Measurements from ENCODE around the gene P2RX7. TPM values are rescaled to one million over a fixed set of nuclear protein-coding genes. Genes with fewer than 3 reads are reported as not detected.
A peak's percentile ranks its signal among the peaks of the same experiment; 100 is the strongest.
"Not testable (repeated sequence)": the region's sequence is repeated elsewhere in the genome, so short reads cannot be mapped to it uniquely, and the experiment has no call there.

Gene P2RX7
- total RNA-seq, 1 donor = 4.0 TPM

- H3K9me3 ChIP-seq (ENCODE audit: low read depth, low read length) = no peaks in the 10 kb centered on the region
- no peak for TF ChIP-seq CTCF (IDR thresholded peaks at IDR 0.05; ENCODE audit: extremely low read depth, low read depth, low read length)
- no peaks in the 10 kb centered on the region for H3K79me2 ChIP-seq (ENCODE audit: insufficient read depth, low read length)
- DNase-seq (ENCODE audit: insufficient read length, low spot score, missing footprints) = no peak
- H3K27me3 ChIP-seq (ENCODE audit: insufficient read depth, low read length) = no peaks in the 10 kb centered on the region
- H3K4me3 ChIP-seq (ENCODE audit: insufficient read depth, low read length) = no peak overlapping the region
- no peak overlapping the region for H3K27ac ChIP-seq (ENCODE audit: low read depth, low read length)
- no peak overlapping the region for H2AFZ ChIP-seq (ENCODE audit: low read length)
- no peak overlapping the region for H3K4me2 ChIP-seq (ENCODE audit: insufficient read depth, low read length)
- H4K20me1 ChIP-seq (ENCODE audit: insufficient read depth, low read length) = no peaks in the 10 kb centered on the region
- no peaks in the 10 kb centered on the region for H3K4me1 ChIP-seq (ENCODE audit: insufficient read depth, low read length)
- H3K36me3 ChIP-seq (ENCODE audit: insufficient read depth, low read length) = no peaks in the 10 kb centered on the region
These were observed 70.8 kb downstream of the P2RX7 start for GRCh38 chr12:121203482-121203881.

- H3K27me3 ChIP-seq (ENCODE audit: insufficient read depth, low read length) = no peaks in the 10 kb centered on the region
- H3K4me1 ChIP-seq (ENCODE audit: insufficient read depth, low read length) = peaks cover under 1% of the 10 kb centered on the region
- DNase-seq (ENCODE audit: insufficient read length, low spot score, missing footprints) = no peak
- H3K9me3 ChIP-seq (ENCODE audit: low read depth, low read length) = no peaks in the 10 kb centered on the region
- TF ChIP-seq CTCF (IDR thresholded peaks at IDR 0.05; ENCODE audit: extremely low read depth, low read depth, low read length) = no peak
- no peak overlapping the region for H3K4me2 ChIP-seq (ENCODE audit: insufficient read depth, low read length)
- H2AFZ ChIP-seq (ENCODE audit: low read length) = no peak overlapping the region
- no peaks in the 10 kb centered on the region for H4K20me1 ChIP-seq (ENCODE audit: insufficient read depth, low read length)
- H3K79me2 ChIP-seq (ENCODE audit: insufficient read depth, low read length) = no peaks in the 10 kb centered on the region
- H3K27ac ChIP-seq (ENCODE audit: low read depth, low read length) = no peak overlapping the region
- no peak overlapping the region for H3K4me3 ChIP-seq (ENCODE audit: insufficient read depth, low read length)
- no peaks in the 10 kb centered on the region for H3K36me3 ChIP-seq (ENCODE audit: insufficient read depth, low read length)
These were observed 72.8 kb downstream of the P2RX7 start for GRCh38 chr12:121205491-121205890.

GRCh38 chr12:121208571-121208970 lies 75.9 kb downstream of the P2RX7 start:
- H3K27ac ChIP-seq (ENCODE audit: low read depth, low read length); H3K36me3 ChIP-seq (ENCODE audit: insufficient read depth, low read length); H3K27me3 ChIP-seq (ENCODE audit: insufficient read depth, low read length); H3K4me2 ChIP-seq (ENCODE audit: insufficient read depth, low read length); DNase-seq (ENCODE audit: insufficient read length, low spot score, missing footprints); H2AFZ ChIP-seq (ENCODE audit: low read length); H3K4me1 ChIP-seq (ENCODE audit: insufficient read depth, low read length); H3K9me3 ChIP-seq (ENCODE audit: low read depth, low read length); H3K79me2 ChIP-seq (ENCODE audit: insufficient read depth, low read length); H4K20me1 ChIP-seq (ENCODE audit: insufficient read depth, low read length); H3K4me3 ChIP-seq (ENCODE audit: insufficient read depth, low read length): not testable (repeated sequence)

GRCh38 chr12:121209221-121209620 lies 76.5 kb downstream of the P2RX7 start:
- H3K27ac ChIP-seq (ENCODE audit: low read depth, low read length) = no peak overlapping the region
- TF ChIP-seq CTCF (IDR thresholded peaks at IDR 0.05; ENCODE audit: extremely low read depth, low read depth, low read length) = no peak
- H3K4me3 ChIP-seq (ENCODE audit: insufficient read depth, low read length) = no peak overlapping the region
- H3K4me1 ChIP-seq (ENCODE audit: insufficient read depth, low read length) = peaks cover 6% of the 10 kb centered on the region
- peak overlapping the region; percentile 81 for H2AFZ ChIP-seq (ENCODE audit: low read length)
- peak overlapping the region; percentile 94 for H3K4me2 ChIP-seq (ENCODE audit: insufficient read depth, low read length)
- no peaks in the 10 kb centered on the region for H4K20me1 ChIP-seq (ENCODE audit: insufficient read depth, low read length)
- H3K36me3 ChIP-seq (ENCODE audit: insufficient read depth, low read length) = no peaks in the 10 kb centered on the region
- no peaks in the 10 kb centered on the region for H3K9me3 ChIP-seq (ENCODE audit: low read depth, low read length)
- peaks cover 4% of the 10 kb centered on the region for H3K79me2 ChIP-seq (ENCODE audit: insufficient read depth, low read length)
- peak; percentile 64 for DNase-seq (ENCODE audit: insufficient read length, low spot score, missing footprints)
- no peaks in the 10 kb centered on the region for H3K27me3 ChIP-seq (ENCODE audit: insufficient read depth, low read length)
